ENCODE results near the gene ALX1. TPM values are rescaled to one million over a fixed set of nuclear protein-coding genes. Genes with fewer than 3 reads are reported as not detected.

The ALX1 gene
- total RNA-seq, 1 experiment from 2014 or later, result not detected

GRCh38 chr12:85308374-85308773 lies 28.4 kb downstream of the ALX1 start:
- no peaks in the 10 kb centered on the region for H3K27me3 ChIP-seq (ENCODE audit: insufficient read depth, low read depth)
- CTCF ChIA-PET, result no interaction called here

GRCh38 chr12:85309125-85309566 lies 29.1 kb downstream of the ALX1 start:
- no peaks in the 10 kb centered on the region for H3K79me2 ChIP-seq (ENCODE audit: low read depth)
- H3K9me2 ChIP-seq (ENCODE audit: insufficient read depth), result no peaks in the 10 kb centered on the region
- POLR2A ChIA-PET (ENCODE audit: unreplicated experiment), result no interaction called here
- H3K36me3 ChIP-seq (ENCODE audit: low read depth), result no peaks in the 10 kb centered on the region
- no peak overlapping the region for H3K4me2 ChIP-seq
- no peaks in the 10 kb centered on the region for H3F3A ChIP-seq (ENCODE audit: insufficient read depth, low read depth)
- H3K27me3 ChIP-seq (ENCODE audit: insufficient read depth, low read depth), result no peaks in the 10 kb centered on the region
- H3K27ac ChIP-seq, result no peak overlapping the region
- BruUV-seq (replicated peaks), result no TSS peak
- CTCF ChIA-PET, result interaction anchor here (0.6 kb wide), 1 partner anchor 436 kb away, joined by 3 read pairs; no protein-coding TSS in a partner anchor
- intact Hi-C loops (cut with micrococcal nuclease; ENCODE audit: unreplicated experiment), result loop anchor here (10.0 kb wide), 1 partner anchor 234 kb away; no protein-coding TSS in a partner anchor
- DNase-seq, result no peak
- no peaks in the 10 kb centered on the region for H3K9me3 ChIP-seq (ENCODE audit: insufficient read depth, low read depth)
- no peak overlapping the region for H2AFZ ChIP-seq
- H3K4me3 ChIP-seq, result no peak overlapping the region
- no peaks in the 10 kb centered on the region for H3K4me1 ChIP-seq (replicated peaks; ENCODE audit: insufficient read depth)
- no peak for TF ChIP-seq EZH2 (IDR thresholded peaks at IDR 0.05; ENCODE audit: low read depth)
- no peak for TF ChIP-seq CTCF (conservative IDR thresholded peaks at IDR 0.05)
- H4K20me1 ChIP-seq (ENCODE audit: insufficient read depth), result no peaks in the 10 kb centered on the region

More at GRCh38 chr12:85308374-85308773, 28.4 kb downstream of the ALX1 start:
- Histone ChIP-seq H3K4me3 (no peak overlapping the region), H4K20me1 (ENCODE audit: insufficient read depth) (no peaks in the 10 kb centered on the region), H3K9me3 (ENCODE audit: insufficient read depth, low read depth) (no peaks in the 10 kb centered on the region), H3K79me2 (ENCODE audit: low read depth) (no peaks in the 10 kb centered on the region), H3K27ac (no peak overlapping the region), H3K4me2 (no peak overlapping the region), H3K36me3 (ENCODE audit: low read depth) (no peaks in the 10 kb centered on the region), H2AFZ (0 out of 2 replicates have a peak overlapping the region, but pooled peaks have one; percentile 6), H3K4me1 (replicated peaks; ENCODE audit: insufficient read depth) (no peaks in the 10 kb centered on the region), H3F3A (ENCODE audit: insufficient read depth, low read depth) (no peaks in the 10 kb centered on the region), H3K9me2 (ENCODE audit: insufficient read depth) (no peaks in the 10 kb centered on the region)
- POLR2A ChIA-PET (ENCODE audit: unreplicated experiment), result no interaction called here
- no peak for TF ChIP-seq EZH2 (IDR thresholded peaks at IDR 0.05; ENCODE audit: low read depth)
- TF ChIP-seq CTCF (conservative IDR thresholded peaks at IDR 0.05), result no peak
- intact Hi-C loops (cut with micrococcal nuclease; ENCODE audit: unreplicated experiment), result loop anchor here (10.0 kb wide), 1 partner anchor 234 kb away; no protein-coding TSS in a partner anchor
- no TSS peak for BruUV-seq (replicated peaks)
- DNase-seq, result no peak

DNA sequence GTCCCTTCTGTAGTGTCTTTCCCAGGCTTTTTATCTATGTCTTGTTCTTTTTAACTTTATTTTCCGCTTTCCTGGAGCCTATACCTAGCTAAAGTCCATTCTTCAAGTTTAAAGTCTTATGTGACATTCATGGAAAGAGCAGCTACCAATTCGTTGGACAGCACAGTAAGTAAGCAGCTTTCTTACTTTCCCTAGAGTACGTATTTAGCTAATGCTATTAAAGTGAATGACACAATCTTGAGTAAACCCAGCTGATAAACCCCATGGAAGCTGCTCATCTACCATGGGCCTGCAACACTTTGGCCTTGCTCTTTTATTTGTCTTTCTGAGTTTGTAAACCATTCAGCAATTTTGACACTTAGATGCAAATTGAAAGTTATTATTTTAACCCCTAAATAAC lies 30.0 kb downstream of the ALX1 start:
- no peak for DNase-seq
- no peak overlapping the region for H3K4me2 ChIP-seq
- no peaks in the 10 kb centered on the region for H3K9me3 ChIP-seq (ENCODE audit: insufficient read depth, low read depth)
- H3K27me3 ChIP-seq (ENCODE audit: insufficient read depth, low read depth), result no peaks in the 10 kb centered on the region
- H3K27ac ChIP-seq, result no peak overlapping the region
- no peak overlapping the region for H2AFZ ChIP-seq
- ChIA-PET CTCF (interaction anchor here (0.6 kb wide), 1 partner anchor 435 kb away, joined by 3 read pairs; no protein-coding TSS in a partner anchor), POLR2A (ENCODE audit: unreplicated experiment) (no interaction called here)
- no peaks in the 10 kb centered on the region for H3K9me2 ChIP-seq (ENCODE audit: insufficient read depth)
- BruUV-seq (replicated peaks), result no TSS peak
- no peak for TF ChIP-seq EZH2 (IDR thresholded peaks at IDR 0.05; ENCODE audit: low read depth)
- H3K4me3 ChIP-seq, result no peak overlapping the region
- H3K4me1 ChIP-seq (replicated peaks; ENCODE audit: insufficient read depth), result no peaks in the 10 kb centered on the region
- H3K36me3 ChIP-seq (ENCODE audit: low read depth), result no peaks in the 10 kb centered on the region
- H3K79me2 ChIP-seq (ENCODE audit: low read depth), result no peaks in the 10 kb centered on the region
- no peaks in the 10 kb centered on the region for H4K20me1 ChIP-seq (ENCODE audit: insufficient read depth)
- H3F3A ChIP-seq (ENCODE audit: insufficient read depth, low read depth), result no peaks in the 10 kb centered on the region
- intact Hi-C loops (cut with micrococcal nuclease; ENCODE audit: unreplicated experiment), result loop anchor here (2.0 kb wide), 1 partner anchor 139 kb away; no protein-coding TSS in a partner anchor

All from PC-9 (cell line).